Tibial nerve (tissue), 4 donors: Measurements from ENCODE around the gene MRPL39. TPM values are rescaled to one million over a fixed set of nuclear protein-coding genes. Genes with fewer than 3 reads are reported as not detected.

Experiments used
- DNase-seq, 2 donors: peaks; one replicate each; pipeline ENCODE4 v3.0.0-alpha.2; 2019; ENCODE audit warnings: low spot score in 2 of 2
- H3K27ac ChIP-seq, 4 donors: fragments of 200-600 bp; sonication (generic) in 3 of 4; one replicate each; pipeline ENCODE4 v1.5.1; 2017 to 2019; ENCODE audit warnings: mild to moderate bottlenecking in 1 of 4
- H3K27me3 ChIP-seq, 2 donors: fragments of 200-600 bp; sonication (generic) in 1 of 2; one replicate each; pipeline versions ENCODE4 v1.5.1 to v1.6.0; 2017 to 2019
- H3K36me3 ChIP-seq, 3 donors: fragments of 200-600 bp; sonication (generic); one replicate each; pipeline ENCODE4 v1.5.1; 2018 to 2019
- H3K4me1 ChIP-seq, 4 donors: fragments of 200-600 bp; sonication (generic) in 3 of 4; one replicate each; pipeline ENCODE4 v1.5.1; 2017 to 2019
- H3K4me3 ChIP-seq, 4 donors: fragments of 200-600 bp; sonication (generic) in 3 of 4; one replicate each; pipeline ENCODE4 v1.5.1; 2017 to 2019; ENCODE audit warnings: mild to moderate bottlenecking in 1 of 4, moderate library complexity in 1 of 4
- H3K9me3 ChIP-seq, 4 donors: fragments of 200-600 bp; sonication (generic) in 3 of 4; one replicate each; pipeline ENCODE4 v1.5.1; 2017 to 2019
- CTCF ChIP-seq, 5 experiments: fragments of 200-600 bp in 3 of 5; fragments of 450-650 bp in 2 of 5; sonication (generic) in 3 of 5; IDR thresholded peaks; one replicate each; pipeline ENCODE4 v1.5.1; 2016 to 2019; ENCODE audit warnings: antibody characterized with exemption in 5 of 5, mild to moderate bottlenecking in 3 of 5, moderate library complexity in 2 of 5
- EP300 ChIP-seq, 2 donors: sonication (generic); formaldehyde crosslinking; IDR thresholded peaks; one replicate each; pipeline ENCODE4 v1.6.1; 2017; ENCODE audit warnings: antibody characterized with exemption in 2 of 2, mild to moderate bottlenecking in 1 of 2
- POLR2A ChIP-seq, 2 donors: fragments of 450-650 bp; IDR thresholded peaks; one replicate each; pipeline ENCODE4 v1.6.1; 2017; ENCODE audit warnings: antibody characterized with exemption in 2 of 2, mild to moderate bottlenecking in 2 of 2, moderate library complexity in 2 of 2
- WGBS, 2 donors: methylation state at CpG; one replicate each; pipeline ENCODE4 v1.1.5; 2018; 5-methylcytosine and 5-hydroxymethylcytosine counted together
- total RNA-seq, 4 donors: library from RNA; depleted of rRNA; stranded (reverse); fragments of >200 nt; gene quantifications; one replicate each; pipeline ENCODE4 v1.1.0, GENCODE V29; 2016

Gene MRPL39
- total RNA-seq, 4 donors from 2014 or later: 14.5 to 22.3 (median 18.4) TPM

- H3K4me3 ChIP-seq: peak within 1 kb of the TSS; percentile 68 to 89 (median 75)
- WGBS, 2 donors: 1% methylated on average over 28 to 30 of the region's 41 CpGs
- DNase-seq: peak; percentile 16 to 30
Measured at GRCh38 chr21:25638660-25639550, 31.6 kb upstream of the MRPL39 start, which contains the start of gene JAM2. JAM2 (plus strand) TSS chr21:25639258; CDS start chr21:25639822, 564 bp downstream.

GRCh38 chr21:25637851-25638659, 30.8 kb upstream of the MRPL39 start:
- 46 to 49% methylated on average over 5 of the region's 5 CpGs for WGBS, 2 donors
- Histone ChIP-seq H3K27ac (peak overlapping the region in 1 of 4 donors; percentile 95), H3K4me1 (peaks cover 0 to 21% (median 0%) of the 10 kb centered on the region in 4 donors), H3K9me3 (no peaks in the 10 kb centered on the region), H3K36me3 (no peaks in the 10 kb centered on the region), H3K4me3 (peak overlapping the region in 1 of 4 donors; percentile 89), H3K27me3 (peaks cover 0 to 3% of the 10 kb centered on the region in 2 donors)
- DNase-seq: no peak
- TF ChIP-seq EP300 (IDR thresholded peaks at IDR 0.05): no peak
- TF ChIP-seq POLR2A (IDR thresholded peaks at IDR 0.05): no peak
- no peak for TF ChIP-seq CTCF (IDR thresholded peaks at IDR 0.05)

More at GRCh38 chr21:25638660-25639550, 31.6 kb upstream of the MRPL39 start, which contains the start of gene JAM2:
- H3K27ac ChIP-seq: peak within 1 kb of the TSS; percentile 82 to 95 (median 83)
- H3K9me3 ChIP-seq: no peaks in the 10 kb centered on the region
- peaks cover 0 to 3% of the 10 kb centered on the region in 2 donors for H3K27me3 ChIP-seq
- TF ChIP-seq CTCF (IDR thresholded peaks at IDR 0.05) (no peak), EP300 (IDR thresholded peaks at IDR 0.05) (peak in 1 of 2 donors; percentile 55)
- peaks cover 0 to 21% (median 0%) of the 10 kb centered on the region in 4 donors for H3K4me1 ChIP-seq
- H3K36me3 ChIP-seq: no peaks in the 10 kb centered on the region

- DNase-seq: no peak
- Histone ChIP-seq H3K4me3 (no peak overlapping the region), H3K36me3 (no peaks in the 10 kb centered on the region), H3K27me3 (peaks cover 0 to 3% of the 10 kb centered on the region in 2 donors), H3K27ac (no peak overlapping the region), H3K9me3 (no peaks in the 10 kb centered on the region), H3K4me1 (peaks cover 0 to 21% (median 0%) of the 10 kb centered on the region in 4 donors)
- TF ChIP-seq EP300 (IDR thresholded peaks at IDR 0.05) (no peak), CTCF (IDR thresholded peaks at IDR 0.05) (no peak), POLR2A (IDR thresholded peaks at IDR 0.05) (no peak)
- 93 to 94% methylated on average over 2 of the region's 2 CpGs for WGBS, 2 donors
Measured at GRCh38 chr21:25636727-25637126, 29.4 kb upstream of the MRPL39 start.

GRCh38 chr21:25635310-25635709, 28.0 kb upstream of the MRPL39 start:
- Histone ChIP-seq H3K4me3 (no peak overlapping the region), H3K27ac (no peak overlapping the region), H3K36me3 (no peaks in the 10 kb centered on the region), H3K27me3 (peaks cover 0 to 3% of the 10 kb centered on the region in 2 donors), H3K9me3 (no peaks in the 10 kb centered on the region), H3K4me1 (peaks cover 0 to 11% (median 0%) of the 10 kb centered on the region in 4 donors)
- WGBS, 2 donors: 75 to 84% methylated on average over 8 of the region's 8 CpGs
- TF ChIP-seq POLR2A (IDR thresholded peaks at IDR 0.05): no peak
- no peak for DNase-seq

GRCh38 chr21:25632296-25632695, 25.0 kb upstream of the MRPL39 start:
- 92 to 93% methylated on average over 2 of the region's 2 CpGs for WGBS, 2 donors
- no peak for DNase-seq
- peaks cover 0 to 3% of the 10 kb centered on the region in 2 donors for H3K27me3 ChIP-seq
- no peaks in the 10 kb centered on the region for H3K4me1 ChIP-seq
- no peaks in the 10 kb centered on the region for H3K36me3 ChIP-seq
- H3K4me3 ChIP-seq: no peak overlapping the region
- TF ChIP-seq POLR2A (IDR thresholded peaks at IDR 0.05) (no peak), EP300 (IDR thresholded peaks at IDR 0.05) (no peak), CTCF (IDR thresholded peaks at IDR 0.05) (no peak)
- H3K9me3 ChIP-seq: no peaks in the 10 kb centered on the region
- H3K27ac ChIP-seq: no peak overlapping the region
